Stimulated activated CD4-positive, alpha-beta T cell treated with anti-CD3 and anti-CD28 coated beads, Interleukin-15, amount 100 ng/mL, for 24 hours (primary cell): ENCODE results near the gene NDST1.

ENCODE experiments used
- DNase-seq: peaks from one replicate; pipeline ENCODE4 v3.0.0-alpha.2; 2020

Gene NDST1

DNA sequence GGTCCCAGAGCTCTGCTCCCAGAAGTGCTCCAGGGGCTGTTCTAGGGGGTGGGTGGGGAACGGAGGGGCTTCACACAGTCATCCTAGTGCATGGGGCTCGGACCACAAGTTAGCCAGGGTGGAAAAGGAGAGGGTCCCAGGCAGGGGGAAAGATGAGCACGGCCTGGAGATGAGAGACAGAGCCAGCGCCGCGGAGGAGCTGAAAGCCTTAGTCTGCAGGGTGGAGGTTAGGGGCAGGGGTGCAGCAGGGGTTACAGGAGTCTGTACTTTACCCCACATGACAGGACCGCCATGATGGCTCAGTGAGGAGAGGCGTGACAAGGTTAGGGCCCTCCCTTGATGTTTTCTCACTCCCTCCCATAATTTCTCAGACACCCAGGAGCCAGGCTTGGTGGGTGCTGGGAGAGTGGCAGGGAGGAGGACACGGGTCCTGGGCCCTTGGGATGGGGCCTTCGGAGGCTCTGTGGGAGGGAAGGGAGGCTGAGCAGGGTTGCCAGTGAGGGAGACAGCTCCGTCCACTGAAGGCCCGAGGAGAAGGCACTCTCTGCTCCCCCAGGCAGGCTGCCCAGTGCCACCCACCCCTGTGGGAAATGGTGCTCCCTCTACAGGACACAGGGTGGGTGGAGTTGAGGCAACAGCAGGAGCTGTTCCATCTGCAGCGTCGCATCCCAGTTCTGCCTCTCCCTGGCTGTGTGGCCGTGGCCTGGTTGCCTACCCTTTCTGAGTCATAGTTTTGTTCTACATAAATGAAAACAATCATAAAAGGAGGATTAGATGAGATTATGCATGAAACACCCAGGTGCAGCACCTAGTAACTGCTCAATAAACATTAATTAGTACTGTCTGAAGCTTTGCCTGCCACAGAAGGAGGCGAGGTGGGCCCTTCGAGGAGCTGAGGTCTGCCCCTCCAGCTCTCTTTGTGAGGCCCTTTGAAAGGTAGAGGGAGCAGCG, 66.2 kb downstream of the NDST1 start:
- DNase-seq, result no peak

GRCh38 chr5:150574818-150575547, 67.1 kb downstream of the NDST1 start:
- DNase-seq, result no peak

GRCh38 chr5:150575745-150576448, 68.0 kb downstream of the NDST1 start:
- DNase-seq, result no peak

- DNase-seq, result no peak
These were observed 68.6 kb downstream of the NDST1 start for GRCh38 chr5:150576449-150576949.

DNA sequence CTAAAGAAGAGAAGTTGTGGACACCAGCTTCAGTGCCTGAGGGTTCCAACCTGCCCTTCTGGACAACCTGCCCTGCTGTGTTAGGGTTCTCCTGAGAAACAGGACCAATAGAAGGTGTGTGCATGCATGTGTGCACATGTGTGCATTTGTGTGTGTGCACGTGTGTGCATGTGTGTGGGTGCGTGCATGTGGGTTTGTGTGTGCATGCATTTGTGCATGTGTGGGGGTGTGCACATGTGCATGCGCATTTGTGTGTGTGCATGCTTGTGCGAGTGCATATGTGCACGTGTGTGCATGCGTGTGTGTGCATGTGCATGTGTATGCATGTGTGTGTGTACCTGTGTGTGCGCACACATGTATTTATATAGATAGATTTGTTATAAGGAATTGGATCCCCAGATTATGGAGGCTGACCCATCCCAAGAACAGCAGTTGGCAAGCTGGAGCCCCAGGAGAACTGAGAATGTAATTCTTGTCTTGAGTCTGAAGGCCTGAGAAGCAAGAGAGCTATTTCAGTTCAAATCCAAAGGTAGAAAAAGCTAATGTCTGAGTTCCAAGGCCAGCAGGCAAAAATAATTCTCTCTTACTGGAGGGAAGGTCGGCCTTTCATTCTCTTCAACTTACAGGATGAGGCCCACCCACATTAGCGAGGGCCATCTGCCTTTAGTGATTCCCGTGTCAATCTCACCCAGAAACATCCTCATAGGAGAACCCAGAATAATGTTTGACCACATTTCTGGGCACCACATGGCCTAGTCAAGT, 69.6 kb downstream of the NDST1 start:
- no peak for DNase-seq

DNA sequence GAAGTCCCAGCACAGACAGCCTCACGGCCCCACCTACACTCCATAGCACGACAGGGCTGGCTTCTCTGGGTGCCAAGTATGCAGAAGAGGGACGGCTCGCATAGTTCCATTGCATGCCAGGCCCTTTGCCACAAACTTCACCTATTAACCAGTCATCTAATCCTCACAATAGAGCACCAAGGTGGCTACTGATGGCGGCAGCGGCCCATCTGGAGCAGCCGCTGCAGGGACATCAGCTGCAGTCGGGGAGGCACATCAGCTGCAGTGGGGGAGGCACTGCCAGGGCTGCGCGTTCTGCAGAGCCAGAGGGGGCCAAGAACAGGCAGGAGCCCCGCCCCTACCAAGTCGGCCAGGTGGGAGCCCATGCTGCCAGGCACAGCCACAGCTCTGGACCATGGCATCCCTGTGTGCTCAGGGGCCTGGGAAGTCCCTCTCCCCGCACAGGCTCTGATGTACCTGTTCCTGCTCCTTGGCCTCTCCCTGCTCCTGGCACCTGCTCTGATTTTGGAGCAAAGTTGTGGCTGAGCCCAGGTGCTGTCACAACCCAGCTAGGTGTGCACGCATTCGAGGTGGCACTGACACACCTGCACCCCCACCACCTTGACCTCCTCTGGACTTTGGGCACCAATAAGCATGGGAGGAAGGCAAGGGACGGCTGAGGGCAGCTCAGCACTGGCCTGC, 71.0 kb downstream of the NDST1 start:
- no peak for DNase-seq

- no peak for DNase-seq
These were observed 71.8 kb downstream of the NDST1 start for GRCh38 chr5:150579462-150580400.

- DNase-seq, result no peak
These were observed 73.0 kb downstream of the NDST1 start for GRCh38 chr5:150580917-150581316.

DNA sequence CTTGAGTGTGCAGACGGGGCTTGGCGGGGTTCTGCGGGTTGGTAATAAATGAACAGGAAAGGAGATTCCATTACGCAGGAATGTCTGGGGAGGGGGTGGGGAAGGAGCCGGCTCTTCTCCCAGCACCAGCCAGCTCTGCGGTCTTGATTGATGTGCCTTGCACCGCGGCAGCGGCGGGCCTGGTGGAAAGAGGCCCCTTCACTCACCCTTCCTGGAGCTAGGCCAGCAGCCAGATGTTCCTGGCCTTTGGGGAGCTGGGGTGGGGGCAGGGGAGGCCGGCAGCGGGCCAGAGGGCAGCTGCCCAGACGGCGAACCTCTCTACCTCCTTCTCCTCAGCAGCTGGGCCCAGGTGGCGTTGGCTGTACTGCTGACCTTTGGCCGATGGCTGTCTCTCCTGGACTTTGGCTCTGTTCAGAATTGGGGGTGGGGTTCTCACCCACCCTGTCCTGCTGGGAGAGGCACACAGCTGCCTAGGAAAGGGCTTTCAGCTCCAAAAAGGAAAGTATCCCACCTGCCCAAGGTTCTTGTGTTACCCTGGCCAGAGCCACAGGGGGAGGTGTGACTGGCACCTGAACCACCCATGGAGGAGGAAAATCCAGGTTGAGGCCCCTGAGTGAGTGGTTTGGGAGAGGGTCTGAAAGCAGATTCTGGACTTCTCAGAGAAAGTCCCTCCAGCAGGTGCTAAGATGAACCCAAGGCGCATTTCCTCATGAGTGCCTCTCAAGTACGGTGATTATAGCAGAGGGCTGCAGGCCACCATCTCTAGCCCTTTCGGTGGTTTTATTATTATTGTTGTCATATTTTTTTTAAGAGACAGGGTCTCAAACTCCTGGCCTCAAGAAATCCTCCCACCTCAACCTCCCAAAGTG, 74.5 kb downstream of the NDST1 start:
- no peak for DNase-seq

DNA sequence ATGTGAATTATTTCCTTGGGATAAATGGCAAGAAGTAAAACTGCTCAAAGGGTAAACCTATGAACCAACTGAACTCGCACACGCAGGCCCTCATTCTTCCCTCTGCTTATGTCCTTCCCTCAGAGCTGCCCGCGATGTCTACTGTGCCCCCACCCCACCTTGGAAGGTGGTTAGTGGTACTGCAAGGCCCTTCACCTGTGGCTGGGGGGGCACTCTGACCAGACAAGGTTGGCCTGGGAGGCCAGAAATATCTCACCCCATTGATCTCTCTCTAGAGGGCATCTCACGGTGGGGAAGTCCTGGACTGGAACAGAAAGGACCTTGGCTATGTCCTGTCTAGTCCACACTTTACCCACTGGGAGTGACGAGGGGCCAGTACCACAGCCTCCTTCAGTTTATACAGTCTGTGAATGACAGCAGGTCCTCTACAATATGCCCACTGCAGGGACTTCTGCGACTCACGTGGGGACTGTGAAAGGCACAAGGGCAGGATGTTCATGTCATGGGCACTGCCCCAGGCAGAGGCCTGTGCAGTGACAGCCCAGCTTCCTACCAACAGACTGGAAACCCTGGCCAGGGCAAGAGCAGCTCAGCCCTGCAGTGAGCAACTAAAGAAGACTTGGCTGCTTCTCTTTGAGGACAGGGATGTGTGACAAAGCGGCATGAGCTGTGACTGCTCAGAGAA, 75.8 kb downstream of the NDST1 start:
- no peak for DNase-seq

- no peak for DNase-seq
These were observed 76.8 kb downstream of the NDST1 start for GRCh38 chr5:150584556-150585335.

GRCh38 chr5:150585781-150586341, 77.9 kb downstream of the NDST1 start:
- DNase-seq, result no peak

DNA sequence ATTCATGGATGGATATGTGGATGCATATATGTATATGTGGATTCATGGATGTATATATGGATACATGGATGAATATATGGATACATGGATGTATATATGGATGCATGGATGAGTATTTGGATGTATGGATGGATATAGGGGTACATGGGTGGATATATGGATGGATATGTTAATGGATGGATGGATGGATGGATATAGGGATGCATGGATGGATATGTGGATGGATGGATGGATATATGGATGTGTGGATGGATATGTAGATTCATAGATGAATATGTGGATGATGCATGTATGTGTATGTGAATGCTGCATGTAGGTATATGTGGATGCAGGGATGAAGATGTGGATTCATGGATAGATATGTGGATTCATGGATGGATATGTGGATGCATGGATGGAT, 79.1 kb downstream of the NDST1 start:
- DNase-seq, result no peak

- DNase-seq, result no peak
These were observed 80.1 kb downstream of the NDST1 start for GRCh38 chr5:150587856-150588595.

GRCh38 chr5:150588596-150588890, 80.6 kb downstream of the NDST1 start:
- no peak for DNase-seq

- DNase-seq, result no peak
These were observed 82.1 kb downstream of the NDST1 start for GRCh38 chr5:150589862-150590601.
